SK-N-SH (cell line): ENCODE measurements around the gene KCNQ4. TPM values are rescaled to one million over a fixed set of nuclear protein-coding genes. Genes with fewer than 3 reads are reported as not detected.

Experiments used
- CTCF ChIA-PET: fragments of 300-600, 350-600 bp; formaldehyde crosslinking; extraction: SDS; loops from one replicate; lab custom pipeline; 2021; lab: Yijun Ruan, JAX
- POLR2A ChIA-PET: fragments of 350-600 bp; sonication (Branson Sonifier 250); formaldehyde crosslinking; extraction: SDS; loops from one replicate; lab custom pipeline; 2020; ENCODE audit warnings: antibody characterized with exemption, inconsistent platforms; lab: Yijun Ruan, JAX
- DNase-seq: peaks from one replicate; pipeline ENCODE4 v3.0.0; 2012
- H2AFZ ChIP-seq: fragments of 200-600 bp; sonication (generic); 2 replicates; pipeline ENCODE4 v1.8.1; 2016; ENCODE audit warnings: antibody characterized with exemption, mild to moderate bottlenecking, low read depth
- H3F3A ChIP-seq: fragments of 200-600 bp; sonication (generic); replicated peaks from 2 replicates; pipeline ENCODE3; 2016; ENCODE audit warnings: antibody characterized with exemption, mild to moderate bottlenecking; ENCODE audit not compliant: insufficient read depth
- H3K27ac ChIP-seq, 2 experiments: fragments of 200-500 bp in 1 of 2; fragments of 200-600 bp in 1 of 2; sonication (Bioruptor generic) in 1 of 2; sonication (generic), shearing (Covaris generic) in 1 of 2; 2 replicates each; pipeline versions ENCODE4 v1.5.1 to v1.6.1; 2014 to 2016; ENCODE audit warnings: low read depth in 2 of 2, inconsistent platforms in 1 of 2, low read length in 1 of 2, mild to moderate bottlenecking in 1 of 2, mixed read lengths in 1 of 2
- H3K27me3 ChIP-seq: fragments of 200-600 bp; sonication (generic), shearing (Covaris generic); 2 replicates; pipeline ENCODE4 v1.6.1; 2016; ENCODE audit warnings: mixed run types; ENCODE audit not compliant: insufficient read depth
- H3K36me3 ChIP-seq, 2 experiments: fragments of 200-500 bp in 1 of 2; fragments of 200-600 bp in 1 of 2; sonication (Bioruptor generic) in 1 of 2; sonication (generic) in 1 of 2; replicated peaks in 1 of 2; 2 replicates each; pipeline versions ENCODE3 to v1.5.1; 2014 to 2016; ENCODE audit warnings: low read length in 1 of 2, mild to moderate bottlenecking in 1 of 2; ENCODE audit not compliant: insufficient read depth in 2 of 2, control insufficient read depth in 1 of 2
- H3K4me1 ChIP-seq, 2 experiments: fragments of 200-500 bp in 1 of 2; fragments of 200-600 bp in 1 of 2; sonication (Bioruptor generic) in 1 of 2; sonication (generic), shearing (Covaris generic) in 1 of 2; 2 replicates each; pipeline versions ENCODE4 v1.5.1 to v1.6.1; 2014 to 2016; ENCODE audit warnings: low read depth in 1 of 2, low read length in 1 of 2, mixed run types in 1 of 2; ENCODE audit not compliant: insufficient read depth in 2 of 2, control insufficient read depth in 1 of 2
- H3K4me2 ChIP-seq: fragments of 200-600 bp; sonication (generic), shearing (Covaris generic); 2 replicates; pipeline ENCODE4 v1.6.1; 2017; ENCODE audit warnings: mixed run types
- H3K4me3 ChIP-seq, 2 experiments: fragments of 200-500 bp in 1 of 2; fragments of 200-600 bp in 1 of 2; sonication (Bioruptor generic) in 1 of 2; sonication (generic), shearing (Covaris generic) in 1 of 2; 2 replicates each; pipeline versions ENCODE4 v1.5.1 to v1.8.1; 2014 to 2016; ENCODE audit warnings: low read depth in 2 of 2, inconsistent platforms in 1 of 2, low read length in 1 of 2, mild to moderate bottlenecking in 1 of 2, mixed read lengths in 1 of 2, moderate library complexity in 1 of 2
- H3K79me2 ChIP-seq: fragments of 200-600 bp; sonication (generic); 2 replicates; pipeline ENCODE4 v1.8.1; 2017; ENCODE audit warnings: mild to moderate bottlenecking; ENCODE audit not compliant: insufficient read depth
- H3K9ac ChIP-seq: fragments of 200-600 bp; sonication (generic); 2 replicates; pipeline ENCODE4 v1.6.1; 2017; ENCODE audit warnings: mixed run types
- H3K9me2 ChIP-seq: fragments of 200-600 bp; sonication (generic); 2 replicates; pipeline ENCODE4 v1.6.1; 2017; ENCODE audit warnings: mixed run types
- H3K9me3 ChIP-seq: fragments of 200-600 bp; sonication (generic); 2 replicates; pipeline ENCODE4 v1.6.1; 2017; ENCODE audit warnings: mixed run types, mild to moderate bottlenecking, moderate library complexity
- H4K20me1 ChIP-seq: fragments of 200-600 bp; sonication (generic); 2 replicates; pipeline ENCODE4 v1.6.1; 2017; ENCODE audit warnings: mild to moderate bottlenecking, mixed run types; ENCODE audit not compliant: insufficient read depth
- CHD2 ChIP-seq: fragments of 150-350 bp; IDR thresholded peaks from 2 replicates; pipeline ENCODE4 v1.6.1; 2018; ENCODE audit warnings: low read length; ENCODE audit not compliant: partially characterized antibody
- EZH2phosphoT487 ChIP-seq: fragments of 200-600 bp; sonication (generic); IDR thresholded peaks from 2 replicates; pipeline ENCODE4 v1.6.1; 2017; ENCODE audit warnings: low read depth, mixed run types, mild to moderate bottlenecking, antibody characterized with exemption, moderate library complexity, borderline replicate concordance
- MEF2A ChIP-seq: IDR thresholded peaks from 2 replicates; pipeline ENCODE4 v1.4.0; 2012; ENCODE audit warnings: low read depth, borderline replicate concordance
- RAD21 ChIP-seq: IDR thresholded peaks from 2 replicates; pipeline ENCODE4 v1.6.1; 2012; ENCODE audit warnings: mild to moderate bottlenecking, low read length
- SIN3A ChIP-seq: IDR thresholded peaks from 2 replicates; pipeline ENCODE4 v1.6.1; 2012; ENCODE audit warnings: low read depth, mild to moderate bottlenecking, low read length, moderate library complexity, borderline replicate concordance
- YY1 ChIP-seq: IDR thresholded peaks from 2 replicates; pipeline ENCODE4 v1.4.0; 2012; ENCODE audit warnings: low read depth, mild to moderate bottlenecking
- WGBS: methylation state at CpG from one replicate; pipeline ENCODE4 v1.1.6; 2017; ENCODE audit warnings: low lambda C conversion rate; 5-methylcytosine and 5-hydroxymethylcytosine counted together
- polyA plus RNA-seq, 3 experiments: library from polyadenylated mRNA; depleted of rRNA; stranded (reverse); fragments of >200 nt; gene quantifications; 2 replicates each; pipeline ENCODE4 v1.2.3, GENCODE V29; 2012
- TF ChIP-seq, protein P1 (sequence below): fragments of 150-350 bp; IDR thresholded peaks from 2 replicates; pipeline ENCODE4 v1.6.1; 2017; ENCODE audit warnings: antibody characterized with exemption, low read length, low read depth, borderline replicate concordance
- TF ChIP-seq, protein P2 (sequence below): fragments of 200-600 bp; sonication (generic); IDR thresholded peaks from 2 replicates; pipeline ENCODE4 v1.6.1; 2017; ENCODE audit warnings: antibody characterized with exemption, mild to moderate bottlenecking, moderate library complexity

KCNQ4 gene
- polyA plus RNA-seq, 1 of the 3 experiments (the other 2 are of a cell fraction): 0.15 TPM

DNA sequence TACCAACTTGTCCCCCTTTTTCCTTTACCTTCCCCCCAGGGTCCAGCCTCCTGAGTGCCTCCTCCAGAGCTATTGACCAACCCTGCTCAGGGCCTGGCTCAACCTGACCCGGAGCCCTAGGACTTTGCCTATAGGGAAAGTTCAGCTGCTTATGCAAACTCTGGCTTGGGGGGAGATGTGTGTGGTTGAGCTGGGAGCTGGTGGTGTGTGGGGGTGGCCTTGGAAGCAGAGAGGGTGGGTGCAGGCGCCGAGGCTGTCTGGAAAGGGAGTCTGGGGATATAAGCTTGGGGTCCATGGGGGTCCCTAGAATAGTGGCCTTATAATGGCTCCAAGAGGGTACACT lies 14.1 kb downstream of the KCNQ4 start (continued):
- TF ChIP-seq, protein P1, sequence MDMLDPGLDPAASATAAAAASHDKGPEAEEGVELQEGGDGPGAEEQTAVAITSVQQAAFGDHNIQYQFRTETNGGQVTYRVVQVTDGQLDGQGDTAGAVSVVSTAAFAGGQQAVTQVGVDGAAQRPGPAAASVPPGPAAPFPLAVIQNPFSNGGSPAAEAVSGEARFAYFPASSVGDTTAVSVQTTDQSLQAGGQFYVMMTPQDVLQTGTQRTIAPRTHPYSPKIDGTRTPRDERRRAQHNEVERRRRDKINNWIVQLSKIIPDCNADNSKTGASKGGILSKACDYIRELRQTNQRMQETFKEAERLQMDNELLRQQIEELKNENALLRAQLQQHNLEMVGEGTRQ: no peak
- no peak for TF ChIP-seq SIN3A

DNA sequence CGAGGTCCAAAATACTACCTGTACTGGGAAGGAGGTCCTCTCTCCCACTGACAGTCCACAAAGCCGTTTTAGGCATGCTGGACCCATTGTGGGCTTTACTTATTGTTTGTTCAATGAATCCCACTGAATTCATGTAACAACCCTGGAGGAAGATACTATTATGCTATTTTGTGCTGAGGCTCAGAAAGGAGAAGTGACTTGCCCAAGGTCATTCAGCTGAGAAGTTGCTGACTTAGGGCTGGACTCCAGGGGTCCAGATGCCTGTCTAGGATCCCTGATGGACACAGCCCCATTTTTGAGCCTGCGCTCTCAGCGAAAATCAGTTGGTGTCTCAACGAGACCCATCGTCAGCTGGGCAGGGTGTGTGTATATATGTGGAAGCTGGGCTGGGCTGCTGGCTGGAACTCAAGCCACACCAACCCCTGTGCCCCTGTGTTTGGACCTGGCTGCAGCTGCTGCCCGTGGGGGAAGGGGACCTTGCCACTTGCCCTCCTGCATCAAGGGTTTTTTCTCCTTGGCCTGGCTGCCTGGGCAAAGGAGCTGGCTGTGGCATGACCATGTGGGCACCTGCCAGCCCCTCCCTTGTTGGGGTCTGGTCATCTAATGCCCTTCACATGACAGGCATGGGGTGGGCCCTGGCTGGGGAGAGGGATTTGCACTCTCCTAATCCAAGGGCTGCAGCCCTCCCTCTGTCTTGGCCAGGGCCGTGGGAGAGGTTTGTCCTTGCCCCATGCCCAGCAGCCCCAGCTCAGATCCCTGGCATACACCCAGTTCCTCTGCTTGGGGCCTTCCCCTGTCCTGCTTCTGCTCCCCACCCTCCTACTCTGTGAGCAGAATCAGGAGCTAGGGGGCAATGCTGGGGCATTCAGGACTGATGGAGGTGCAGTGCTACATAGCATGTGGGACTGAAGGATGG lies 15.0 kb downstream of the KCNQ4 start:
- TF ChIP-seq CHD2 (no peak), MEF2A (no peak), YY1 (no peak), RAD21 (no peak), SIN3A (no peak), EZH2phosphoT487 (no peak)
- TF ChIP-seq, all 33 proteins: peak for 0
- CTCF ChIA-PET: interaction anchor here (0.7 to 2.2 kb wide), 4 partner anchors 24 to 51 kb away, joined by 3 to 16 read pairs (median 3); no protein-coding TSS in a partner anchor
- Histone ChIP-seq H3F3A (peaks cover 3% of the 10 kb centered on the region), H4K20me1 (no peaks in the 10 kb centered on the region), H3K9me2 (no peaks in the 10 kb centered on the region), H3K4me2 (no peak overlapping the region), H3K4me3 (no peak overlapping the region), H3K79me2 (no peaks in the 10 kb centered on the region), H2AFZ (no peak overlapping the region), H3K9ac (no peak overlapping the region), H3K4me1 (peaks cover 0 to 29% of the 10 kb centered on the region in 2 experiments; a peak in 1 of 4 replicates), H3K9me3 (no peaks in the 10 kb centered on the region), H3K27me3 (no peaks in the 10 kb centered on the region), H3K36me3 (no peaks in the 10 kb centered on the region), H3K27ac (no peak overlapping the region)
- POLR2A ChIA-PET: no interaction called here
- WGBS: 61% methylated on average over 4 of the region's 8 CpGs
- DNase-seq: no peak

DNA sequence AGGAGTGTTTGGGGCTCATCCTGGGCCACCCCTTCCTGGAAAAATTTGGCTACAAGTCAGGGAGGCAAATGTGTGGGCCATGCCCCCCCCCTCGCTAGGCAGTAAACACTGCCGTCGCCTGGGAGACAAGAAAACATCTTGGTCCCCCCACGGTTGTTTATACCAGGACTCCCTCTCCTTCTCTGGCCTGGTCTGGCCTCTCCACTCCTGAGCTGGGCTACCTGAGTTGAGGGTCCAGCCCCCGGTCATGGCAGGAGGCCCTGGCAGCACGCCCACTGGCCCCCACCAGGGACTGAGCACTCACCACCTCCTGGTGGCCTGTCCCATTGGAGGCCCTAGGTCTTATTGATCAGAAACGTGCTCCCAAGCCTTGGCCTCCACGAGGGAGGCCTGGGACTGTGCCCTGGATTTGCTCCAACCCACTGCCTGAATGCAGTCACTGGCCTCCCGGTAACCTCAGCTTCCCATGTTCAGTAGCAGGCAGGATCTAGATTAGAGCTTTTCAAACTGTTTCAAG lies 15.8 kb downstream of the KCNQ4 start:
- no peak overlapping the region for H3K4me3 ChIP-seq
- no peaks in the 10 kb centered on the region for H3K27me3 ChIP-seq
- CTCF ChIA-PET: interaction anchor here (0.7 to 1.7 kb wide), 2 partner anchors 25 to 50 kb away, joined by 3 to 4 read pairs; no protein-coding TSS in a partner anchor
- peaks cover 3% of the 10 kb centered on the region for H3F3A ChIP-seq
- H3K4me2 ChIP-seq: no peak overlapping the region
- peaks cover 0 to 29% of the 10 kb centered on the region in 2 experiments; a peak in 1 of 4 replicates for H3K4me1 ChIP-seq
- no peaks in the 10 kb centered on the region for H4K20me1 ChIP-seq
- no peak overlapping the region for H2AFZ ChIP-seq
- H3K36me3 ChIP-seq: no peaks in the 10 kb centered on the region
- POLR2A ChIA-PET: no interaction called here
- 85% methylated on average over 4 of the region's 9 CpGs for WGBS
- TF ChIP-seq, protein P2, sequence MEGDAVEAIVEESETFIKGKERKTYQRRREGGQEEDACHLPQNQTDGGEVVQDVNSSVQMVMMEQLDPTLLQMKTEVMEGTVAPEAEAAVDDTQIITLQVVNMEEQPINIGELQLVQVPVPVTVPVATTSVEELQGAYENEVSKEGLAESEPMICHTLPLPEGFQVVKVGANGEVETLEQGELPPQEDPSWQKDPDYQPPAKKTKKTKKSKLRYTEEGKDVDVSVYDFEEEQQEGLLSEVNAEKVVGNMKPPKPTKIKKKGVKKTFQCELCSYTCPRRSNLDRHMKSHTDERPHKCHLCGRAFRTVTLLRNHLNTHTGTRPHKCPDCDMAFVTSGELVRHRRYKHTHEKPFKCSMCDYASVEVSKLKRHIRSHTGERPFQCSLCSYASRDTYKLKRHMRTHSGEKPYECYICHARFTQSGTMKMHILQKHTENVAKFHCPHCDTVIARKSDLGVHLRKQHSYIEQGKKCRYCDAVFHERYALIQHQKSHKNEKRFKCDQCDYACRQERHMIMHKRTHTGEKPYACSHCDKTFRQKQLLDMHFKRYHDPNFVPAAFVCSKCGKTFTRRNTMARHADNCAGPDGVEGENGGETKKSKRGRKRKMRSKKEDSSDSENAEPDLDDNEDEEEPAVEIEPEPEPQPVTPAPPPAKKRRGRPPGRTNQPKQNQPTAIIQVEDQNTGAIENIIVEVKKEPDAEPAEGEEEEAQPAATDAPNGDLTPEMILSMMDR: no peak
- no peak overlapping the region for H3K27ac ChIP-seq
- no peak overlapping the region for H3K9ac ChIP-seq
- H3K9me3 ChIP-seq: no peaks in the 10 kb centered on the region
- H3K9me2 ChIP-seq: no peaks in the 10 kb centered on the region
- H3K79me2 ChIP-seq: no peaks in the 10 kb centered on the region
- no peak for DNase-seq
